Mucosa of gallbladder (tissue), 1 donor: ENCODE results near the gene OR51L1. TPM values are rescaled to one million over a fixed set of nuclear protein-coding genes. Genes with fewer than 3 reads are reported as not detected.

Experiments
- DNase-seq: peaks from one replicate; pipeline ENCODE4 v3.0.0-alpha.2; 2020; ENCODE audit warnings: low spot score
- total RNA-seq: library from RNA; stranded (reverse); gene quantifications from one replicate; pipeline ENCODE4 v1.2.1, GENCODE V29; 2021
- donor health status: DM: no; HTN: no; CAD: no.

The OR51L1 gene
- total RNA-seq, 1 donor from 2014 or later = not detected

- DNase-seq = no peak
These were observed 52.2 kb downstream of the OR51L1 start for GRCh38 chr11:5046754-5047330.

Other genes with a start within 250 kb of the OR51L1 start
- gene OR51F1, start 224.9 kb upstream of the OR51L1 start, total RNA-seq = not detected
- gene OR52R1, start 190.5 kb upstream of the OR51L1 start, total RNA-seq = not detected
- not detected for gene OR51F2, start 173.5 kb upstream of the OR51L1 start, total RNA-seq
- gene OR51S1, start 145.6 kb upstream of the OR51L1 start, total RNA-seq = not detected
- gene OR51T1, start 113.0 kb upstream of the OR51L1 start, total RNA-seq = not detected
- gene OR51A7, start 91.1 kb upstream of the OR51L1 start, total RNA-seq = not detected
- not detected for gene OR51G2, start 75.5 kb upstream of the OR51L1 start, total RNA-seq
- not detected for gene OR51G1, start 70.5 kb upstream of the OR51L1 start, total RNA-seq
- gene OR51A4, start 47.2 kb upstream of the OR51L1 start, total RNA-seq = not detected
- gene OR51A2, start 39.1 kb upstream of the OR51L1 start, total RNA-seq = not detected
- gene OR52J3, start 51.7 kb downstream of the OR51L1 start, total RNA-seq = not detected
- gene OR52E2, start 64.8 kb downstream of the OR51L1 start, total RNA-seq = not detected
- not detected for gene OR52E1, start 74.7 kb downstream of the OR51L1 start, total RNA-seq
- gene OR52A5, start 143.5 kb downstream of the OR51L1 start, total RNA-seq = not detected
- gene OR52A1, start 159.9 kb downstream of the OR51L1 start, total RNA-seq = not detected
- gene OR51V1, start 205.8 kb downstream of the OR51L1 start, total RNA-seq = not detected
- 65.9 TPM for gene HBB, start 232.2 kb downstream of the OR51L1 start, total RNA-seq
- gene HBD, start 239.6 kb downstream of the OR51L1 start, total RNA-seq = 0.72 TPM